ENCODE data around the gene SGSM1.
A peak's percentile ranks its signal among the peaks of the same experiment; 100 is the strongest.

The SGSM1 gene

GRCh38 chr22:24831687-24832086 is 25.7 kb downstream of the SGSM1 start:
- H3K27ac ChIP-seq (ENCODE audit: low read length), result no peak overlapping the region
- no peaks in the 10 kb centered on the region for H3K36me3 ChIP-seq (ENCODE audit: insufficient read depth, low read length)
- H3K4me3 ChIP-seq (ENCODE audit: low read depth in 1 of 2, low read length in 2 of 2), result no peak overlapping the region
- no peak overlapping the region for H3K4me2 ChIP-seq (ENCODE audit: insufficient read depth, low read length)
- H2AFZ ChIP-seq (ENCODE audit: low read depth, low read length), result no peak overlapping the region
- peaks cover 12% of the 10 kb centered on the region for H3K27me3 ChIP-seq (ENCODE audit: insufficient read depth, low read length, poor library complexity)
- H3K4me1 ChIP-seq (ENCODE audit: insufficient read depth, low read length), result no peaks in the 10 kb centered on the region
- H3K9ac ChIP-seq (ENCODE audit: low read depth, low read length), result no peak overlapping the region
- H4K20me1 ChIP-seq (ENCODE audit: insufficient read depth, low read length), result no peaks in the 10 kb centered on the region
- DNase-seq (no peak), ATAC-seq (ENCODE audit: insufficient read depth, low read depth) (no peak)
- no peak for TF ChIP-seq CTCF (IDR thresholded peaks at IDR 0.05; ENCODE audit: borderline replicate concordance, extremely low read depth, low read length, poor library complexity, severe bottlenecking)
- no peak for TF ChIP-seq EZH2 (IDR thresholded peaks at IDR 0.05; ENCODE audit: borderline replicate concordance, low read depth, low read length, severe bottlenecking)
- H3K9me3 ChIP-seq (ENCODE audit: insufficient read depth, low read length, severe bottlenecking), result no peaks in the 10 kb centered on the region
- no peaks in the 10 kb centered on the region for H3K79me2 ChIP-seq (ENCODE audit: insufficient read depth, low read length)

- DNase-seq (no peak), ATAC-seq (ENCODE audit: insufficient read depth, low read depth) (no peak)
- H3K9me3 ChIP-seq (ENCODE audit: insufficient read depth, low read length, severe bottlenecking), result no peaks in the 10 kb centered on the region
- H3K79me2 ChIP-seq (ENCODE audit: insufficient read depth, low read length), result no peaks in the 10 kb centered on the region
- H3K9ac ChIP-seq (ENCODE audit: low read depth, low read length), result no peak overlapping the region
- no peak overlapping the region for H3K4me3 ChIP-seq (ENCODE audit: low read depth in 1 of 2, low read length in 2 of 2)
- H3K27ac ChIP-seq (ENCODE audit: low read length), result no peak overlapping the region
- no peaks in the 10 kb centered on the region for H4K20me1 ChIP-seq (ENCODE audit: insufficient read depth, low read length)
- H3K36me3 ChIP-seq (ENCODE audit: insufficient read depth, low read length), result no peaks in the 10 kb centered on the region
- H2AFZ ChIP-seq (ENCODE audit: low read depth, low read length), result no peak overlapping the region
- no peak overlapping the region for H3K4me2 ChIP-seq (ENCODE audit: insufficient read depth, low read length)
- H3K4me1 ChIP-seq (ENCODE audit: insufficient read depth, low read length), result no peaks in the 10 kb centered on the region
- H3K27me3 ChIP-seq (ENCODE audit: insufficient read depth, low read length, poor library complexity), result peaks cover 12% of the 10 kb centered on the region
- no peak for TF ChIP-seq CTCF (IDR thresholded peaks at IDR 0.05; ENCODE audit: borderline replicate concordance, extremely low read depth, low read length, poor library complexity, severe bottlenecking)
- TF ChIP-seq EZH2 (IDR thresholded peaks at IDR 0.05; ENCODE audit: borderline replicate concordance, low read depth, low read length, severe bottlenecking), result no peak
Observed at GRCh38 chr22:24833881-24834495, 28.0 kb downstream of the SGSM1 start.

- H3K36me3 ChIP-seq (ENCODE audit: insufficient read depth, low read length), result no peaks in the 10 kb centered on the region
- peaks cover 12% of the 10 kb centered on the region for H3K27me3 ChIP-seq (ENCODE audit: insufficient read depth, low read length, poor library complexity)
- H3K4me1 ChIP-seq (ENCODE audit: insufficient read depth, low read length), result no peaks in the 10 kb centered on the region
- no peaks in the 10 kb centered on the region for H3K9me3 ChIP-seq (ENCODE audit: insufficient read depth, low read length, severe bottlenecking)
- TF ChIP-seq CTCF (IDR thresholded peaks at IDR 0.05; ENCODE audit: borderline replicate concordance, extremely low read depth, low read length, poor library complexity, severe bottlenecking), result peak; percentile 50
- TF ChIP-seq EZH2 (IDR thresholded peaks at IDR 0.05; ENCODE audit: borderline replicate concordance, low read depth, low read length, severe bottlenecking), result no peak
- no peak for ATAC-seq (ENCODE audit: insufficient read depth, low read depth)
- no peaks in the 10 kb centered on the region for H3K79me2 ChIP-seq (ENCODE audit: insufficient read depth, low read length)
- H4K20me1 ChIP-seq (ENCODE audit: insufficient read depth, low read length), result no peaks in the 10 kb centered on the region
- H3K4me3 ChIP-seq (ENCODE audit: low read depth in 1 of 2, low read length in 2 of 2), result no peak overlapping the region
- no peak for DNase-seq
- no peak overlapping the region for H2AFZ ChIP-seq (ENCODE audit: low read depth, low read length)
- H3K9ac ChIP-seq (ENCODE audit: low read depth, low read length), result no peak overlapping the region
- H3K27ac ChIP-seq (ENCODE audit: low read length), result no peak overlapping the region
- H3K4me2 ChIP-seq (ENCODE audit: insufficient read depth, low read length), result no peak overlapping the region
Observed at GRCh38 chr22:24834845-24835570, 29.0 kb downstream of the SGSM1 start.

Measured in DND-41 (cell line).